ENCODE measurements around the gene TECTB. TPM values are rescaled to one million over a fixed set of nuclear protein-coding genes. Genes with fewer than 3 reads are reported as not detected.

The TECTB gene
- total RNA-seq, 1 experiment from 2014 or later, result 0.07 TPM

DNA sequence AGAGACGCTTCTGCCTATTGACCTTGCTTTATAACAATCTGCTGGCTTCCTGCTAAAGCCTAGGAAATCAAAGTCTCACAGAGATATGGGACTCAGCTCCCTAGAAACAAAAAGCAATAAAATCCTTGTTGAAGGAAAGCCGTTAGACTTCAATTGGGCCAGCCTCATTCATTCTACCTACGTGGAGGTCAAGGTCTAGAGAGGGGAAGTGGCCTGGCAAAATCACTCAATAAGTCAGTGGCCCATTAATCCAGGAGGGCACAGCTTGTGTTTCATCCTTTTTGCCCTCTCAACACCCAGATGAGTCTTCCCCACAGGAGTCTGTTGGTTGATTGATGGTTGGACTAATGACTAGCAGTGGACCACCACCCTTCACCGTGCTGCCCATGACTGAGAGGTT lies 50.3 kb downstream of the TECTB start:
- Histone ChIP-seq H3K9ac (ENCODE audit: low read length) (peak overlapping the region; percentile 48), H3K27ac (ENCODE audit: low read depth, low read length) (peak overlapping the region; percentile 60), H3K27me3 (ENCODE audit: insufficient read depth, low read length) (no peaks in the 10 kb centered on the region), H4K20me1 (ENCODE audit: insufficient read depth) (no peaks in the 10 kb centered on the region), H3K4me3 (replicated peaks in 1 of 2; ENCODE audit: low read depth in 1 of 2, low read length in 2 of 2) (0 out of 4 replicates have a peak overlapping the region, but pooled peaks of 1 of the 2 experiments have one; percentile 29), H3K79me2 (ENCODE audit: insufficient read depth, low read length) (no peaks in the 10 kb centered on the region), H3K9me2 (ENCODE audit: insufficient read depth) (no peaks in the 10 kb centered on the region), H3K9me3 (ENCODE audit: control insufficient read depth in 1 of 2, insufficient read depth in 1 of 2, low read depth in 1 of 2, low read length in 2 of 2) (no peaks in the 10 kb centered on the region), H2AFZ (ENCODE audit: low read depth, low read length, poor library complexity, severe bottlenecking) (no peak overlapping the region), H3K4me1 (ENCODE audit: control insufficient read depth in 1 of 2, insufficient read depth in 2 of 2, low read length in 2 of 2) (peaks cover 74 to 94% of the 10 kb centered on the region in 2 experiments), H3K36me3 (ENCODE audit: control insufficient read depth in 1 of 2, insufficient read depth in 2 of 2, low read length in 2 of 2) (no peaks in the 10 kb centered on the region), H3K4me2 (ENCODE audit: low read length) (peak overlapping the region; percentile 67)
- ChIA-PET POLR2A (interaction anchor here (0.9 to 4.1 kb wide), 9 partner anchors 15 to 101 kb away, joined by 3 to 16 read pairs (median 4); partner anchors contain the start of gene ACSL5), RAD21 (ENCODE audit: low non-redundant PET in 1 of 2, low total read pairs in 2 of 2, uncharacterized antibody in 2 of 2, unreplicated experiment in 2 of 2) (interaction anchor here in 1 of 2 experiments (1.3 kb wide), 1 partner anchor 50 kb away, joined by 4 read pairs; no protein-coding TSS in a partner anchor), CTCF (interaction anchor here (0.9 to 4.4 kb wide), 5 partner anchors 18 to 101 kb away, joined by 3 to 26 read pairs (median 4); no protein-coding TSS in a partner anchor)
- DNase-seq (ENCODE audit: low read depth, low spot score), result no peak
- intact Hi-C loops (cut with micrococcal nuclease), result no loop called here
- no peak for ATAC-seq
- BruUV-seq (replicated peaks), result no TSS peak
- no peak for TF ChIP-seq TCF7L2 (IDR thresholded peaks at IDR 0.05; ENCODE audit: borderline replicate concordance, extremely low read depth, insufficient read depth, insufficient read length)
- TF ChIP-seq CBX3 (IDR thresholded peaks at IDR 0.05; ENCODE audit: low read depth), result no peak
- no peak for TF ChIP-seq POLR2A (IDR thresholded peaks at IDR 0.05; ENCODE audit: borderline replicate concordance, extremely low read depth, insufficient read depth, insufficient read length)
- no peak for TF ChIP-seq EZH2phosphoT487 (IDR thresholded peaks at IDR 0.05; ENCODE audit: borderline replicate concordance)
- no peak for TF ChIP-seq EZH2 (IDR thresholded peaks at IDR 0.05)
- TF ChIP-seq, protein P1, sequence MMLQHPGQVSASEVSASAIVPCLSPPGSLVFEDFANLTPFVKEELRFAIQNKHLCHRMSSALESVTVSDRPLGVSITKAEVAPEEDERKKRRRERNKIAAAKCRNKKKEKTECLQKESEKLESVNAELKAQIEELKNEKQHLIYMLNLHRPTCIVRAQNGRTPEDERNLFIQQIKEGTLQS (IDR thresholded peaks at IDR 0.05), result no peak
- no peak for TF ChIP-seq CEBPB (IDR thresholded peaks at IDR 0.05; ENCODE audit: low read depth)
- no peak for TF ChIP-seq RAD21 (IDR thresholded peaks at IDR 0.05; ENCODE audit: low read depth)
- TF ChIP-seq ELF1 (IDR thresholded peaks at IDR 0.05; ENCODE audit: borderline replicate concordance, low read depth), result no peak
- TF ChIP-seq, protein P2, sequence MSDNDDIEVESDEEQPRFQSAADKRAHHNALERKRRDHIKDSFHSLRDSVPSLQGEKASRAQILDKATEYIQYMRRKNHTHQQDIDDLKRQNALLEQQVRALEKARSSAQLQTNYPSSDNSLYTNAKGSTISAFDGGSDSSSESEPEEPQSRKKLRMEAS (IDR thresholded peaks at IDR 0.05), result no peak
- TF ChIP-seq SP1 (IDR thresholded peaks at IDR 0.05; ENCODE audit: low read depth), result no peak
- TF ChIP-seq SRF (IDR thresholded peaks at IDR 0.05; ENCODE audit: low read depth), result no peak
- TF ChIP-seq EGR1 (IDR thresholded peaks at IDR 0.05; ENCODE audit: low read depth), result no peak
- TF ChIP-seq YY1 (IDR thresholded peaks at IDR 0.05; ENCODE audit: extremely low read depth, insufficient replicate concordance, low read depth, low read length), result no peak
- TF ChIP-seq ZFX (IDR thresholded peaks at IDR 0.05), result no peak
- TF ChIP-seq, protein P3, sequence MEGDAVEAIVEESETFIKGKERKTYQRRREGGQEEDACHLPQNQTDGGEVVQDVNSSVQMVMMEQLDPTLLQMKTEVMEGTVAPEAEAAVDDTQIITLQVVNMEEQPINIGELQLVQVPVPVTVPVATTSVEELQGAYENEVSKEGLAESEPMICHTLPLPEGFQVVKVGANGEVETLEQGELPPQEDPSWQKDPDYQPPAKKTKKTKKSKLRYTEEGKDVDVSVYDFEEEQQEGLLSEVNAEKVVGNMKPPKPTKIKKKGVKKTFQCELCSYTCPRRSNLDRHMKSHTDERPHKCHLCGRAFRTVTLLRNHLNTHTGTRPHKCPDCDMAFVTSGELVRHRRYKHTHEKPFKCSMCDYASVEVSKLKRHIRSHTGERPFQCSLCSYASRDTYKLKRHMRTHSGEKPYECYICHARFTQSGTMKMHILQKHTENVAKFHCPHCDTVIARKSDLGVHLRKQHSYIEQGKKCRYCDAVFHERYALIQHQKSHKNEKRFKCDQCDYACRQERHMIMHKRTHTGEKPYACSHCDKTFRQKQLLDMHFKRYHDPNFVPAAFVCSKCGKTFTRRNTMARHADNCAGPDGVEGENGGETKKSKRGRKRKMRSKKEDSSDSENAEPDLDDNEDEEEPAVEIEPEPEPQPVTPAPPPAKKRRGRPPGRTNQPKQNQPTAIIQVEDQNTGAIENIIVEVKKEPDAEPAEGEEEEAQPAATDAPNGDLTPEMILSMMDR (IDR thresholded peaks at IDR 0.05 in 2 of 3, conservative IDR thresholded peaks at IDR 0.05 in 1 of 3; ENCODE audit: borderline replicate concordance in 1 of 3, insufficient read depth in 1 of 3, low read depth in 2 of 3, low read length in 2 of 3), result no peak
- TF ChIP-seq, protein P4, sequence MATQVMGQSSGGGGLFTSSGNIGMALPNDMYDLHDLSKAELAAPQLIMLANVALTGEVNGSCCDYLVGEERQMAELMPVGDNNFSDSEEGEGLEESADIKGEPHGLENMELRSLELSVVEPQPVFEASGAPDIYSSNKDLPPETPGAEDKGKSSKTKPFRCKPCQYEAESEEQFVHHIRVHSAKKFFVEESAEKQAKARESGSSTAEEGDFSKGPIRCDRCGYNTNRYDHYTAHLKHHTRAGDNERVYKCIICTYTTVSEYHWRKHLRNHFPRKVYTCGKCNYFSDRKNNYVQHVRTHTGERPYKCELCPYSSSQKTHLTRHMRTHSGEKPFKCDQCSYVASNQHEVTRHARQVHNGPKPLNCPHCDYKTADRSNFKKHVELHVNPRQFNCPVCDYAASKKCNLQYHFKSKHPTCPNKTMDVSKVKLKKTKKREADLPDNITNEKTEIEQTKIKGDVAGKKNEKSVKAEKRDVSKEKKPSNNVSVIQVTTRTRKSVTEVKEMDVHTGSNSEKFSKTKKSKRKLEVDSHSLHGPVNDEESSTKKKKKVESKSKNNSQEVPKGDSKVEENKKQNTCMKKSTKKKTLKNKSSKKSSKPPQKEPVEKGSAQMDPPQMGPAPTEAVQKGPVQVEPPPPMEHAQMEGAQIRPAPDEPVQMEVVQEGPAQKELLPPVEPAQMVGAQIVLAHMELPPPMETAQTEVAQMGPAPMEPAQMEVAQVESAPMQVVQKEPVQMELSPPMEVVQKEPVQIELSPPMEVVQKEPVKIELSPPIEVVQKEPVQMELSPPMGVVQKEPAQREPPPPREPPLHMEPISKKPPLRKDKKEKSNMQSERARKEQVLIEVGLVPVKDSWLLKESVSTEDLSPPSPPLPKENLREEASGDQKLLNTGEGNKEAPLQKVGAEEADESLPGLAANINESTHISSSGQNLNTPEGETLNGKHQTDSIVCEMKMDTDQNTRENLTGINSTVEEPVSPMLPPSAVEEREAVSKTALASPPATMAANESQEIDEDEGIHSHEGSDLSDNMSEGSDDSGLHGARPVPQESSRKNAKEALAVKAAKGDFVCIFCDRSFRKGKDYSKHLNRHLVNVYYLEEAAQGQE (IDR thresholded peaks at IDR 0.05; ENCODE audit: low read depth), result no peak

Measured in HCT116 (cell line).